Uterus (tissue), 4 donors: ENCODE results near the gene RIPK4. TPM values are rescaled to one million over a fixed set of nuclear protein-coding genes. Genes with fewer than 3 reads are reported as not detected.

Experiments
- DNase-seq, 2 donors: peaks; one replicate each; pipeline ENCODE4 v3.0.0-alpha.2; 2019 to 2020
- H3K27ac ChIP-seq, 2 donors: fragments of 200-600 bp; sonication (generic); 1 replicate in 1 of 2; 2 replicates in 1 of 2; pipeline ENCODE4 v1.5.1; 2016 to 2018
- H3K27me3 ChIP-seq, 2 donors: fragments of 200-600 bp; sonication (generic); one replicate each; pipeline ENCODE4 v1.5.1; 2018 to 2019; ENCODE audit warnings: control low read depth in 1 of 2
- H3K36me3 ChIP-seq, 2 donors: fragments of 200-600 bp; sonication (generic); one replicate each; pipeline ENCODE4 v1.5.1; 2019; ENCODE audit warnings: control low read depth in 1 of 2
- H3K4me1 ChIP-seq, 2 donors: fragments of 200-600 bp; sonication (generic); one replicate each; pipeline ENCODE4 v1.5.1; 2018 to 2019; ENCODE audit warnings: control low read depth in 1 of 2
- H3K4me3 ChIP-seq, 2 donors: fragments of 200-600 bp; sonication (generic); 1 replicate in 1 of 2; 2 replicates in 1 of 2; pipeline ENCODE4 v1.5.1; 2018 to 2019; ENCODE audit warnings: mild to moderate bottlenecking in 1 of 2
- H3K9me3 ChIP-seq, 2 donors: fragments of 200-600 bp; sonication (generic); one replicate each; pipeline ENCODE4 v1.5.1; 2019; ENCODE audit warnings: control low read depth in 1 of 2
- POLR2A ChIP-seq, 2 donors: fragments of 450-650 bp; IDR thresholded peaks; one replicate each; pipeline ENCODE4 v1.6.1; 2016; ENCODE audit warnings: antibody characterized with exemption in 2 of 2, mild to moderate bottlenecking in 1 of 2, moderate library complexity in 1 of 2
- intact Hi-C: fragments of 100-400 bp; cut with DNase I; formaldehyde crosslinking; loops from one replicate; pipeline ENCODE4 v1.15.1; 2023; ENCODE audit warnings: low total_unique reads
- total RNA-seq, 4 donors: library from RNA; depleted of rRNA in 3 of 4; stranded (reverse); fragments of >200 nt in 3 of 4; gene quantifications; one replicate each; pipeline versions ENCODE4 v1.1.0 to v1.2.4, GENCODE V29; 2014 to 2023
- TF ChIP-seq, protein P1 (sequence below), 4 experiments: fragments of 200-600 bp in 2 of 4; fragments of 450-650 bp in 2 of 4; sonication (generic) in 2 of 4; IDR thresholded peaks; one replicate each; pipeline ENCODE4 v1.5.1; 2016 to 2019; ENCODE audit warnings: antibody characterized with exemption in 4 of 4, mild to moderate bottlenecking in 2 of 4, moderate library complexity in 1 of 4
- donor health status: DM: yes; HTN: yes; CAD: no.

Gene RIPK4
- total RNA-seq, 4 donors from 2014 or later, result 0.29 to 9.7 TPM; not detected in 2

- TF ChIP-seq, protein P1, sequence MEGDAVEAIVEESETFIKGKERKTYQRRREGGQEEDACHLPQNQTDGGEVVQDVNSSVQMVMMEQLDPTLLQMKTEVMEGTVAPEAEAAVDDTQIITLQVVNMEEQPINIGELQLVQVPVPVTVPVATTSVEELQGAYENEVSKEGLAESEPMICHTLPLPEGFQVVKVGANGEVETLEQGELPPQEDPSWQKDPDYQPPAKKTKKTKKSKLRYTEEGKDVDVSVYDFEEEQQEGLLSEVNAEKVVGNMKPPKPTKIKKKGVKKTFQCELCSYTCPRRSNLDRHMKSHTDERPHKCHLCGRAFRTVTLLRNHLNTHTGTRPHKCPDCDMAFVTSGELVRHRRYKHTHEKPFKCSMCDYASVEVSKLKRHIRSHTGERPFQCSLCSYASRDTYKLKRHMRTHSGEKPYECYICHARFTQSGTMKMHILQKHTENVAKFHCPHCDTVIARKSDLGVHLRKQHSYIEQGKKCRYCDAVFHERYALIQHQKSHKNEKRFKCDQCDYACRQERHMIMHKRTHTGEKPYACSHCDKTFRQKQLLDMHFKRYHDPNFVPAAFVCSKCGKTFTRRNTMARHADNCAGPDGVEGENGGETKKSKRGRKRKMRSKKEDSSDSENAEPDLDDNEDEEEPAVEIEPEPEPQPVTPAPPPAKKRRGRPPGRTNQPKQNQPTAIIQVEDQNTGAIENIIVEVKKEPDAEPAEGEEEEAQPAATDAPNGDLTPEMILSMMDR (IDR thresholded peaks at IDR 0.05), result no peak
- TF ChIP-seq POLR2A (IDR thresholded peaks at IDR 0.05), result no peak
- Histone ChIP-seq H3K36me3 (no peaks in the 10 kb centered on the region), H3K27ac (no peak overlapping the region), H3K4me3 (no peak overlapping the region), H3K4me1 (no peaks in the 10 kb centered on the region), H3K9me3 (no peaks in the 10 kb centered on the region), H3K27me3 (no peaks in the 10 kb centered on the region)
- DNase-seq, result no peak
- intact Hi-C loops, result no loop called here
Observed at GRCh38 chr21:41750051-41750450, 16.8 kb downstream of the RIPK4 start.

GRCh38 chr21:41749286-41749685, 17.6 kb downstream of the RIPK4 start:
- H3K36me3 ChIP-seq, result no peaks in the 10 kb centered on the region
- no peak overlapping the region for H3K27ac ChIP-seq
- TF ChIP-seq POLR2A (IDR thresholded peaks at IDR 0.05), result no peak
- TF ChIP-seq, protein P1 (IDR thresholded peaks at IDR 0.05), result no peak
- no peak overlapping the region for H3K4me3 ChIP-seq
- no peaks in the 10 kb centered on the region for H3K4me1 ChIP-seq
- H3K9me3 ChIP-seq, result no peaks in the 10 kb centered on the region
- no peaks in the 10 kb centered on the region for H3K27me3 ChIP-seq
- DNase-seq, result no peak
- intact Hi-C loops, result no loop called here

GRCh38 chr21:41747943-41748738, 18.7 kb downstream of the RIPK4 start:
- DNase-seq, result no peak
- intact Hi-C loops, result no loop called here
- Histone ChIP-seq H3K4me1 (no peaks in the 10 kb centered on the region), H3K27ac (no peak overlapping the region), H3K36me3 (no peaks in the 10 kb centered on the region), H3K27me3 (no peaks in the 10 kb centered on the region), H3K4me3 (no peak overlapping the region), H3K9me3 (no peaks in the 10 kb centered on the region)
- TF ChIP-seq POLR2A (IDR thresholded peaks at IDR 0.05), result no peak
- TF ChIP-seq, protein P1 (IDR thresholded peaks at IDR 0.05), result no peak

- H3K4me3 ChIP-seq, result no peak overlapping the region
- DNase-seq, result no peak
- no peak overlapping the region for H3K27ac ChIP-seq
- H3K4me1 ChIP-seq, result no peaks in the 10 kb centered on the region
- TF ChIP-seq, protein P1 (IDR thresholded peaks at IDR 0.05), result no peak
- no peaks in the 10 kb centered on the region for H3K36me3 ChIP-seq
- no peaks in the 10 kb centered on the region for H3K9me3 ChIP-seq
- intact Hi-C loops, result no loop called here
- H3K27me3 ChIP-seq, result no peaks in the 10 kb centered on the region
Observed at GRCh38 chr21:41746744-41747006, 20.2 kb downstream of the RIPK4 start.

DNA sequence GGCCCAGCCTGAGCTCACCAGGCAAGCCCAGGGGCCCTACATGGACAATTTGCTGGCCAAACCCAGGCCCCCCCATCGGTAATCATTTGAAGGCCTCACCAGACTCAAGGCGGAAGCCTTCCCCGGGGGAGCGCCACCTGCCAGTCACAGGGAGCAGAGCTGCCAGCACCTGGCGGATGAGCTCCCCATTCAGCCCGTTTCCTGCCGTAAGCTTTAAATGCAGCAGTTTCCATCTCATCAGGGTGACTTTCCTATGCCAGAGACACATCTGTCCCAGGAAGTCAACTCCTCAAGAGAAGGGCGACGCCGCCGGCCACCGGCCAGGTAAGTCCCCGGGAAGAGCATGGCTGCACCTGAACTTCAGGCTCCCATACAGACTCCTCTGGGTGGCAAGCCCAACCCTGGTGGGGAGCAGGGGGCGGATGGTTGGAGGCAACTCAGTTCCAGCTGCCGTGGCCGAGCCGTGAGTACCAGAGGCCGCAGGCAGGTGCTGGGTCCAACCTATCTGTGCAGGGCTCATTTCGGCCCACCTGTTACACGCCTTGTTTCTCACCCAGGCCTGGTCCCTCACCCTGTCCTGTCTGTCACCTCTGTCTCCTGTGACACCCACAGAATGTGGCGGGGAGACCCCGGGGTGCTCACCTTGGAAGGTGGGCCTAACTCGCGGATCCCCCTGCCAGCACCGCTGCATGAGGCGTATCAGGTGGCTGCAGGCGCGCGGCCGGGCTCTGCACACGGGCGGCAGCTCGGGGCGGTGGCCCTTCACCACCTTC, 20.7 kb downstream of the RIPK4 start:
- Histone ChIP-seq H3K36me3 (no peaks in the 10 kb centered on the region), H3K4me1 (no peaks in the 10 kb centered on the region), H3K27me3 (no peaks in the 10 kb centered on the region), H3K4me3 (no peak overlapping the region), H3K9me3 (no peaks in the 10 kb centered on the region), H3K27ac (no peak overlapping the region)
- DNase-seq, result no peak
- TF ChIP-seq, protein P1 (IDR thresholded peaks at IDR 0.05), result no peak
- no peak for TF ChIP-seq POLR2A (IDR thresholded peaks at IDR 0.05)
- intact Hi-C loops, result no loop called here
